GM12878 (cell line): ENCODE data around the gene MACROD2. TPM values are rescaled to one million over a fixed set of nuclear protein-coding genes. Genes with fewer than 3 reads are reported as not detected.

ENCODE experiments used
- ATAC-seq: fragments of 200-7000 bp; cut with Tn5 transposase; 3 replicates; pipeline ENCODE4 v1.9.1; 2020; ENCODE audit warnings: mild to moderate bottlenecking, moderate library complexity
- BruUV-seq: library from RNA; stranded (reverse); fragments of 400-500 nt; replicated peaks from 2 replicates; lab custom pipeline; 2021; lab: Mats Ljungman, UMichigan
- CTCF ChIA-PET: fragments of 300-600 bp; sonication (Branson Sonifier 250); formaldehyde crosslinking; extraction: SDS; loops from one replicate; lab custom pipeline; 2021; ENCODE audit warnings: inconsistent platforms; lab: Yijun Ruan, JAX
- POLR2A ChIA-PET: fragments of 350-600 bp; formaldehyde crosslinking; extraction: SDS; loops from one replicate; lab custom pipeline; 2021; ENCODE audit warnings: inconsistent platforms; lab: Charles Lee
- RAD21 ChIA-PET: fragments of 300-600 bp; sonication (Branson Sonifier 250); formaldehyde crosslinking; loops from one replicate; lab custom pipeline; 2023; ENCODE audit warnings: antibody characterized with exemption; ENCODE audit not compliant: unreplicated experiment; lab: Charles Lee
- SMC1A ChIA-PET: fragments of 300-600 bp; sonication (Branson Sonifier 250); formaldehyde crosslinking; loops from one replicate; lab custom pipeline; 2023; ENCODE audit not compliant: unreplicated experiment, uncharacterized antibody; lab: Charles Lee
- DNase-seq: peaks from one replicate; pipeline ENCODE4 v3.0.0-alpha.2; 2011; ENCODE audit warnings: low read depth, low spot score
- FAIRE-seq: peaks from 3 replicates; lab custom pipeline; 2011; peaks lifted over from hg19 to GRCh38; lab: Jason Lieb, UNC
- H2AFZ ChIP-seq: 2 replicates; pipeline ENCODE4 v1.6.0; 2011; ENCODE audit warnings: low read depth, low read length, control low read depth; ENCODE audit not compliant: control insufficient read depth
- H3K27ac ChIP-seq: 2 replicates; pipeline ENCODE4 v1.5.1; 2011; ENCODE audit warnings: control low read depth; ENCODE audit not compliant: control insufficient read depth, insufficient read depth
- H3K27me3 ChIP-seq, 2 experiments: replicated peaks in 1 of 2; 2 replicates each; pipeline versions ENCODE4 v1.6.0 to v1.6.1; 2011; ENCODE audit warnings: low read length in 1 of 2; ENCODE audit not compliant: control insufficient read depth in 2 of 2, insufficient read depth in 2 of 2
- H3K36me3 ChIP-seq, 2 experiments: 2 replicates each; pipeline ENCODE4 v1.5.1; 2011; ENCODE audit warnings: low read length in 1 of 2; ENCODE audit not compliant: control insufficient read depth in 2 of 2, insufficient read depth in 2 of 2
- H3K4me1 ChIP-seq: 2 replicates; pipeline ENCODE4 v1.6.1; 2011; ENCODE audit warnings: mild to moderate bottlenecking, low read length, moderate library complexity, mixed read lengths; ENCODE audit not compliant: control insufficient read depth, insufficient read depth
- H3K4me2 ChIP-seq: 2 replicates; pipeline ENCODE4 v1.6.0; 2011; ENCODE audit warnings: control low read depth; ENCODE audit not compliant: control insufficient read depth, insufficient read depth
- H3K4me3 ChIP-seq: fragments of 200-600 bp; sonication (generic); 2 replicates; pipeline ENCODE4 v1.5.1; 2016
- H3K79me2 ChIP-seq: 2 replicates; pipeline ENCODE4 v1.6.0; 2011; ENCODE audit warnings: low read length; ENCODE audit not compliant: control insufficient read depth, insufficient read depth
- H3K9ac ChIP-seq: 2 replicates; pipeline ENCODE4 v1.8.0; 2011; ENCODE audit warnings: low read length, control low read depth, mixed read lengths; ENCODE audit not compliant: control insufficient read depth, insufficient read depth
- H3K9me3 ChIP-seq: replicated peaks from 3 replicates; pipeline ENCODE4 v1.5.1; 2011; ENCODE audit warnings: mild to moderate bottlenecking, low read length; ENCODE audit not compliant: control insufficient read depth, insufficient read depth
- H4K20me1 ChIP-seq: 2 replicates; pipeline ENCODE4 v1.6.0; 2011; ENCODE audit not compliant: control insufficient read depth, insufficient read depth
- BCL11A ChIP-seq: IDR thresholded peaks from 2 replicates; pipeline ENCODE4 v1.6.1; 2011; ENCODE audit warnings: low read depth, low read length
- HDAC2 ChIP-seq: fragments of 200-600 bp; sonication (generic); IDR thresholded peaks from 2 replicates; pipeline ENCODE4 v1.6.1; 2017
- HSF1 ChIP-seq: fragments of 150-350 bp; IDR thresholded peaks from 2 replicates; pipeline ENCODE4 v1.6.1; 2014; ENCODE audit warnings: mild to moderate bottlenecking, low read depth, low read length
- IRF5 ChIP-seq: fragments of 450-650 bp; IDR thresholded peaks from 2 replicates; pipeline ENCODE4 v1.6.1; 2017; ENCODE audit warnings: borderline replicate concordance
- MLLT1 ChIP-seq: fragments of 450-650 bp; IDR thresholded peaks from 2 replicates; pipeline ENCODE4 v1.6.1; 2016; ENCODE audit warnings: mild to moderate bottlenecking
- NBN ChIP-seq: fragments of 450-650 bp; IDR thresholded peaks from 2 replicates; pipeline ENCODE4 v1.6.1; 2016
- RBBP5 ChIP-seq: fragments of 200-600 bp; sonication (generic); conservative IDR thresholded peaks from 2 replicates; pipeline ENCODE4 v1.6.1; 2016
- TAF1 ChIP-seq: IDR thresholded peaks from 2 replicates; pipeline ENCODE4 v1.6.1; 2011; ENCODE audit warnings: mild to moderate bottlenecking, low read depth, low read length, borderline replicate concordance
- WGBS: methylation state at CpG from one replicate; pipeline ENCODE4 v1.1.6; 2016; ENCODE audit warnings: low lambda C conversion rate; ENCODE audit not compliant: insufficient replicate concordance, insufficient coverage; ENCODE audit errors: missing lambda C conversion rate; 5-methylcytosine and 5-hydroxymethylcytosine counted together
- in situ Hi-C: fragments of 300-500 bp; cut with MboI; formaldehyde crosslinking; loops from 9 replicates; pipeline ENCODE4 v1.14.3; 2018; ENCODE audit warnings: mixed read lengths
- intact Hi-C: fragments of 100-400 bp; cut with micrococcal nuclease; formaldehyde crosslinking; loops from one replicate; pipeline ENCODE4 v1.14.2; 2022; ENCODE audit not compliant: unreplicated experiment
- polyA plus RNA-seq, 11 experiments: library from polyadenylated mRNA; depleted of rRNA in 4 of 11; unstranded in 6 of 11; stranded (reverse) in 5 of 11; fragments of >200 nt; fragmentation: Nextera tagmentation in 4 of 11; fragmentation: Illumina TruSeq in 1 of 11; extraction: Ambion mirVana in 4 of 11; extraction: Trizol in 1 of 11; gene quantifications; 1 replicate in 1 of 11; 2 replicates in 10 of 11; pipeline versions ENCODE4 v1.2.1 to v1.2.3, GENCODE V29; 2011 to 2016; ENCODE audit warnings: inconsistent platforms in 2 of 11, missing spikeins in 2 of 11, low read depth in 1 of 11
- total RNA-seq, 4 experiments: library from RNA; depleted of rRNA in 3 of 4; stranded (reverse); fragments of >200 nt in 3 of 4; fragmentation: Illumina TruSeq in 1 of 4; extraction: Trizol in 1 of 4; gene quantifications; 2 replicates each; pipeline versions ENCODE4 v1.2.1 to v1.2.3, GENCODE V29; 2013 to 2021

The MACROD2 gene
- total and polyA plus RNA-seq, 10 of the 15 experiments (the other 5 are each of a cell fraction or from before 2014, with no cell fraction given): 1.1 to 21.5 (median 2.2) TPM

GRCh38 chr20:15047601-15048000 is 1052.3 kb downstream of the MACROD2 start (continued):
- TF ChIP-seq BCL11A (no peak), IRF5 (no peak), TAF1 (no peak), MLLT1 (no peak), HSF1 (no peak)

GRCh38 chr20:15056246-15056645 is 1060.9 kb downstream of the MACROD2 start:
- POLR2A ChIA-PET: no interaction called here
- Histone ChIP-seq H3K27me3 (no peaks in the 10 kb centered on the region), H3K9me3 (no peaks in the 10 kb centered on the region), H3K27ac (no peak overlapping the region), H3K4me2 (no peak overlapping the region), H2AFZ (no peak overlapping the region), H3K4me3 (no peak overlapping the region), H3K4me1 (no peaks in the 10 kb centered on the region), H3K36me3 (no peaks in the 10 kb centered on the region), H4K20me1 (no peaks in the 10 kb centered on the region), H3K9ac (no peak overlapping the region), H3K79me2 (no peaks in the 10 kb centered on the region)
- RAD21 ChIA-PET: no interaction called here
- intact Hi-C loops: no loop called here
- DNase-seq (no peak), ATAC-seq (no peak), FAIRE-seq (no peak)
- 47% methylated on average over 5 of the region's 5 CpGs for WGBS
- no TSS peak for BruUV-seq
- in situ Hi-C loops: no loop called here
- CTCF ChIA-PET: interaction anchor here (0.5 to 0.8 kb wide), 2 partner anchors 25 to 353 kb away, joined by 3 read pairs; no protein-coding TSS in a partner anchor
- SMC1A ChIA-PET: no interaction called here
- TF ChIP-seq HDAC2 (no peak), NBN (no peak), RBBP5 (no peak)
